Measurements from ENCODE around the gene MTHFD2.

MTHFD2 gene

GRCh38 chr2:74267068-74267467 is 68.7 kb downstream of the MTHFD2 start:
- ATAC-seq: peak; percentile 71 to 91
